Fibroblast of the aortic adventitia (primary cell): ENCODE results near the gene SLC12A3. TPM values are rescaled to one million over a fixed set of nuclear protein-coding genes. Genes with fewer than 3 reads are reported as not detected.
"Not testable (repeated sequence)": the region's sequence is repeated elsewhere in the genome, so short reads cannot be mapped to it uniquely, and the experiment has no call there.

Experiments used
- DNase-seq: peaks from one replicate; pipeline ENCODE4 v3.0.0-alpha.2; 2010; ENCODE audit warnings: low read depth
- H3K4me3 ChIP-seq: 2 replicates; pipeline ENCODE4 v1.5.1; 2011; ENCODE audit warnings: low read depth, mild to moderate bottlenecking, control low read depth, low read length, moderate library complexity
- CTCF ChIP-seq: IDR thresholded peaks from 2 replicates; pipeline ENCODE4 v1.5.1; 2011; ENCODE audit warnings: mild to moderate bottlenecking, low read length, control low read depth, inconsistent platforms; ENCODE audit not compliant: insufficient read depth
- total RNA-seq: library from RNA; depleted of rRNA; stranded (reverse); fragments of >200 nt; gene quantifications from 2 replicates; pipeline ENCODE4 v1.2.3, GENCODE V29; 2012; ENCODE audit warnings: low replicate concordance

The SLC12A3 gene
- total RNA-seq, 1 donor: not detected

- no peak for DNase-seq
- H3K4me3 ChIP-seq: no peak overlapping the region
- TF ChIP-seq CTCF: no peak
These were observed 3.2 kb downstream of the SLC12A3 start for GRCh38 chr16:56868175-56868574.

- not testable (repeated sequence) for H3K4me3 ChIP-seq, DNase-seq
These were observed 3.8 kb downstream of the SLC12A3 start for GRCh38 chr16:56868766-56869165.

- TF ChIP-seq CTCF: no peak
- no peak for DNase-seq
- no peak overlapping the region for H3K4me3 ChIP-seq
These were observed 4.7 kb downstream of the SLC12A3 start for GRCh38 chr16:56869513-56870275.

- H3K4me3 ChIP-seq: no peak overlapping the region
- no peak for TF ChIP-seq CTCF
- DNase-seq: no peak
These were observed 5.4 kb downstream of the SLC12A3 start for GRCh38 chr16:56870276-56870888.

- TF ChIP-seq CTCF: no peak
- H3K4me3 ChIP-seq: no peak overlapping the region
- DNase-seq: peak; percentile 44
These were observed 6.2 kb downstream of the SLC12A3 start for GRCh38 chr16:56871172-56871593.

GRCh38 chr16:56872863-56873391 lies 7.9 kb downstream of the SLC12A3 start:
- DNase-seq: no peak
- no peak for TF ChIP-seq CTCF
- no peak overlapping the region for H3K4me3 ChIP-seq

GRCh38 chr16:56874800-56875199 lies 9.8 kb downstream of the SLC12A3 start:
- H3K4me3 ChIP-seq: no peak overlapping the region
- DNase-seq: peak; percentile 44
- no peak for TF ChIP-seq CTCF
